GM12878 (cell line): ENCODE measurements around the gene ANKRD55. TPM values are rescaled to one million over a fixed set of nuclear protein-coding genes. Genes with fewer than 3 reads are reported as not detected.

Experiments
- BCL11A ChIP-seq: IDR thresholded peaks from 2 replicates; pipeline ENCODE4 v1.6.1; 2011; ENCODE audit warnings: low read depth, low read length
- BRCA1 ChIP-seq: IDR thresholded peaks from 2 replicates; pipeline ENCODE4 v1.6.1; 2011; ENCODE audit warnings: low read depth, low read length, improper control_type of control experiment
- CUX1 ChIP-seq: IDR thresholded peaks from 2 replicates; pipeline ENCODE4 v1.6.1; 2012; ENCODE audit warnings: improper control_type of control experiment, low read depth, low read length; ENCODE audit not compliant: insufficient replicate concordance
- DPF2 ChIP-seq: fragments of 450-650 bp; IDR thresholded peaks from 2 replicates; pipeline ENCODE4 v1.6.1; 2017; ENCODE audit warnings: mild to moderate bottlenecking
- ETV6 ChIP-seq, 2 experiments: fragments of 450-650 bp in 1 of 2; IDR thresholded peaks in 1 of 2; conservative IDR thresholded peaks in 1 of 2; 2 replicates each; pipeline ENCODE4 v1.6.1; 2014; ENCODE audit warnings: antibody characterized with exemption in 1 of 2, borderline replicate concordance in 1 of 2, low read depth in 1 of 2, mild to moderate bottlenecking in 1 of 2, moderate library complexity in 1 of 2
- HDAC6 ChIP-seq: fragments of 200-600 bp; sonication (generic); IDR thresholded peaks from one replicate; pipeline ENCODE4 v1.8.0; 2017; ENCODE audit warnings: antibody characterized with exemption; ENCODE audit not compliant: unreplicated experiment
- IKZF1 ChIP-seq: fragments of 450-650 bp; conservative IDR thresholded peaks from 2 replicates; pipeline ENCODE4 v1.6.1; 2017; ENCODE audit warnings: antibody characterized with exemption, mild to moderate bottlenecking
- IKZF2 ChIP-seq, 2 experiments: fragments of 450-650 bp; IDR thresholded peaks; 2 replicates each; pipeline ENCODE4 v1.6.1; 2017; ENCODE audit warnings: mild to moderate bottlenecking in 2 of 2, moderate library complexity in 2 of 2
- JUND ChIP-seq: IDR thresholded peaks from 2 replicates; pipeline ENCODE4 v1.6.1; 2012; ENCODE audit warnings: low read depth, mild to moderate bottlenecking, low read length, improper control_type of control experiment, moderate library complexity
- MEF2A ChIP-seq: IDR thresholded peaks from 2 replicates; pipeline ENCODE4 v1.6.1; 2011; ENCODE audit warnings: low read depth, mild to moderate bottlenecking, low read length, moderate library complexity; ENCODE audit not compliant: insufficient read depth
- NFYA ChIP-seq: IDR thresholded peaks from 2 replicates; pipeline ENCODE4 v1.6.1; 2011; ENCODE audit warnings: low read depth, mild to moderate bottlenecking, low read length, improper control_type of control experiment, borderline replicate concordance
- NR2C2 ChIP-seq: IDR thresholded peaks from 2 replicates; pipeline ENCODE4 v1.6.1; 2011; ENCODE audit warnings: borderline replicate concordance, low read depth; ENCODE audit not compliant: control insufficient read depth, insufficient read length
- NRF1 ChIP-seq: conservative IDR thresholded peaks from 2 replicates; pipeline ENCODE4 v1.6.1; 2011; ENCODE audit warnings: mild to moderate bottlenecking, low read depth, low read length, improper control_type of control experiment
- PKNOX1 ChIP-seq: fragments of 450-650 bp; IDR thresholded peaks from 2 replicates; pipeline ENCODE4 v1.6.1; 2016; ENCODE audit warnings: mild to moderate bottlenecking
- RELB ChIP-seq: fragments of 450-650 bp; IDR thresholded peaks from 2 replicates; pipeline ENCODE4 v1.6.1; 2017; ENCODE audit warnings: low read depth, mild to moderate bottlenecking, moderate library complexity
- SMARCA5 ChIP-seq: fragments of 450-650 bp; IDR thresholded peaks from 2 replicates; pipeline ENCODE4 v1.6.1; 2017; ENCODE audit warnings: mild to moderate bottlenecking
- SP1 ChIP-seq: IDR thresholded peaks from one replicate; pipeline ENCODE4 v1.6.1; 2011; ENCODE audit warnings: low read depth, low read length
- SPI1 ChIP-seq: IDR thresholded peaks from 2 replicates; pipeline ENCODE4 v1.6.1; 2011; ENCODE audit warnings: low read depth, mild to moderate bottlenecking, low read length, moderate library complexity, borderline replicate concordance; ENCODE audit not compliant: insufficient read depth
- TCF12 ChIP-seq: IDR thresholded peaks from 2 replicates; pipeline ENCODE4 v1.6.1; 2011; ENCODE audit warnings: low read depth, mild to moderate bottlenecking, low read length
- ZBTB33 ChIP-seq: fragments of 450-650 bp; IDR thresholded peaks from 2 replicates; pipeline ENCODE4 v1.6.1; 2017; ENCODE audit warnings: mild to moderate bottlenecking
- polyA plus RNA-seq, 11 experiments: library from polyadenylated mRNA; depleted of rRNA in 4 of 11; unstranded in 6 of 11; stranded (reverse) in 5 of 11; fragments of >200 nt; fragmentation: Nextera tagmentation in 4 of 11; fragmentation: Illumina TruSeq in 1 of 11; extraction: Ambion mirVana in 4 of 11; extraction: Trizol in 1 of 11; gene quantifications; 1 replicate in 1 of 11; 2 replicates in 10 of 11; pipeline versions ENCODE4 v1.2.1 to v1.2.3, GENCODE V29; 2011 to 2016; ENCODE audit warnings: inconsistent platforms in 2 of 11, missing spikeins in 2 of 11, low read depth in 1 of 11
- total RNA-seq, 4 experiments: library from RNA; depleted of rRNA in 3 of 4; stranded (reverse); fragments of >200 nt in 3 of 4; fragmentation: Illumina TruSeq in 1 of 4; extraction: Trizol in 1 of 4; gene quantifications; 2 replicates each; pipeline versions ENCODE4 v1.2.1 to v1.2.3, GENCODE V29; 2013 to 2021

The ANKRD55 gene
- total and polyA plus RNA-seq, 10 of the 15 experiments (the other 5 are each of a cell fraction or from before 2014, with no cell fraction given), result 0.04 TPM; not detected in 9

GRCh38 chr5:56088967-56089829 lies 143.9 kb downstream of the ANKRD55 start (continued):
- TF ChIP-seq TCF12 (no peak), IKZF1 (peak; percentile 86), PKNOX1 (peak; percentile 47; the same call in 1 of the 2 replicates), BCL11A (peak; percentile 54), SMARCA5 (no peak), NFYA (no peak), SPI1 (no peak), RELB (peak; percentile 92), HDAC6 (no peak), ZBTB33 (no peak), IKZF2 (IDR thresholded peaks at IDR 0.05) (peak; percentile 63 to 73; a peak in 3 of 4 replicates), JUND (peak; percentile 32; the same call in 1 of the 2 replicates), MEF2A (no peak), NR2C2 (no peak), NRF1 (no peak), SP1 (peak; percentile 11), ETV6 (conservative IDR thresholded peaks at IDR 0.05 in 1 of 2, IDR thresholded peaks at IDR 0.05 in 1 of 2; ENCODE audit: borderline replicate concordance in 1 of 2, low read depth in 1 of 2) (no peak), BRCA1 (no peak), CUX1 (no peak), DPF2 (peak; percentile 85)
